ENCODE data around the gene ARMH3. TPM values are rescaled to one million over a fixed set of nuclear protein-coding genes. Genes with fewer than 3 reads are reported as not detected.

ARMH3 gene
- total RNA-seq, 1 experiment from 2014 or later: 30.6 TPM

GRCh38 chr10:101880232-101880573 lies 175.8 kb downstream of the ARMH3 start:
- no peaks in the 10 kb centered on the region for H3K4me1 ChIP-seq (ENCODE audit: control insufficient read depth, insufficient read depth, low read length)
- H3K27ac ChIP-seq (ENCODE audit: low read length): no peak overlapping the region
- no peaks in the 10 kb centered on the region for H3K36me3 ChIP-seq (ENCODE audit: control insufficient read depth, insufficient read depth, low read length)
- H3K4me3 ChIP-seq (ENCODE audit: low read depth in 2 of 2, low read length in 2 of 2): no peak overlapping the region
- ATAC-seq (0 out of 2 replicates have a peak, but pooled peaks have one; percentile 38), DNase-seq (ENCODE audit: low read depth, low spot score) (no peak)
- no peaks in the 10 kb centered on the region for H3K27me3 ChIP-seq (ENCODE audit: control insufficient read depth, insufficient read depth, low read length)
- no peaks in the 10 kb centered on the region for H3K9me3 ChIP-seq (ENCODE audit: control insufficient read depth, insufficient read depth, low read depth, low read length)
- in situ Hi-C loops (cut with HindIII; ENCODE audit: low pct_unique_long_range_greater_than_20kb, low sequenced_read_pairs) (no loop called here), intact Hi-C loops (cut with micrococcal nuclease; ENCODE audit: unreplicated experiment) (no loop called here)
- ChIA-PET POLR2A (no interaction called here), CTCF (no interaction called here)
- BruUV-seq (replicated peaks): no TSS peak
- TF ChIP-seq REST (IDR thresholded peaks at IDR 0.05; ENCODE audit: insufficient read depth in 1 of 2, low read depth in 2 of 2, low read length in 1 of 2): no peak

GRCh38 chr10:101879456-101880231 lies 176.3 kb downstream of the ARMH3 start:
- peak; percentile 64; the same call in 1 of the 2 replicates for ATAC-seq
- ChIA-PET POLR2A (interaction anchor here (0.5 kb wide), 1 partner anchor 194 kb away, joined by 3 read pairs; no protein-coding TSS in a partner anchor), CTCF (no interaction called here)
- intact Hi-C loops (cut with micrococcal nuclease; ENCODE audit: unreplicated experiment): no loop called here
- Histone ChIP-seq H3K27ac (ENCODE audit: low read length) (no peak overlapping the region), H3K9me3 (ENCODE audit: control insufficient read depth, insufficient read depth, low read depth, low read length) (no peaks in the 10 kb centered on the region), H3K4me1 (ENCODE audit: control insufficient read depth, insufficient read depth, low read length) (no peaks in the 10 kb centered on the region), H3K4me3 (ENCODE audit: low read depth in 2 of 2, low read length in 2 of 2) (no peak overlapping the region), H3K36me3 (ENCODE audit: control insufficient read depth, insufficient read depth, low read length) (no peaks in the 10 kb centered on the region), H3K27me3 (ENCODE audit: control insufficient read depth, insufficient read depth, low read length) (no peaks in the 10 kb centered on the region)
- TSS peak; percentile 36 for BruUV-seq (replicated peaks)
- TF ChIP-seq TCF7L2 (IDR thresholded peaks at IDR 0.05; ENCODE audit: low read depth, low read length) (no peak), REST (IDR thresholded peaks at IDR 0.05; ENCODE audit: insufficient read depth in 1 of 2, low read depth in 2 of 2, low read length in 1 of 2) (no peak), POLR2AphosphoS5 (IDR thresholded peaks at IDR 0.05; ENCODE audit: low read depth, low read length) (no peak), SIN3A (IDR thresholded peaks at IDR 0.05; ENCODE audit: borderline replicate concordance, insufficient read depth, low read depth, low read length) (no peak), CTCF (IDR thresholded peaks at IDR 0.05) (no peak)
- in situ Hi-C loops (cut with HindIII; ENCODE audit: low pct_unique_long_range_greater_than_20kb, low sequenced_read_pairs): no loop called here
- DNase-seq (ENCODE audit: low read depth, low spot score): no peak

All from Panc1 (cell line).